Activated naive CD4-positive, alpha-beta T cell treated with anti-CD3 and anti-CD28 coated beads, Interleukin-2, amount 10 ng/mL, durations not matched to agents 7 days and 5 days (primary cell): ENCODE data around the gene IL10RB.
A peak's percentile ranks its signal among the peaks of the same experiment; 100 is the strongest.
"Not testable (repeated sequence)": the region's sequence is repeated elsewhere in the genome, so short reads cannot be mapped to it uniquely, and the experiment has no call there.

Source experiments
- CTCF ChIA-PET: fragments of 350-600 bp; sonication (Branson Sonifier 250); formaldehyde crosslinking; loops from one replicate; lab custom pipeline; 2021; ENCODE audit warnings: antibody characterized with exemption; lab: Charles Lee
- DNase-seq: peaks from one replicate; pipeline ENCODE4 v3.0.0-alpha.2; 2020
- H3K27ac Mint-ChIP-seq: one replicate; pipeline ENCODE4 v1.8.0; 2021; ENCODE audit warnings: mild to moderate bottlenecking, moderate library complexity, mixed read lengths
- H3K27me3 Mint-ChIP-seq: one replicate; pipeline ENCODE4 v1.8.0; 2021; ENCODE audit warnings: mild to moderate bottlenecking, mixed read lengths
- H3K36me3 Mint-ChIP-seq: one replicate; pipeline ENCODE4 v1.8.0; 2021; ENCODE audit warnings: mixed read lengths
- H3K4me1 Mint-ChIP-seq: one replicate; pipeline ENCODE4 v1.8.0; 2021; ENCODE audit warnings: mixed read lengths
- H3K4me3 Mint-ChIP-seq: one replicate; pipeline ENCODE4 v1.8.0; 2021; ENCODE audit warnings: mild to moderate bottlenecking, moderate library complexity, mixed read lengths
- H3K9me3 Mint-ChIP-seq: one replicate; pipeline ENCODE4 v1.8.0; 2021; ENCODE audit warnings: mixed read lengths

IL10RB gene

GRCh38 chr21:33266050-33266788 is at the start of gene IL10RB:
TSS of gene IL10RB (plus strand) at chr21:33266367. CDS start at chr21:33266466, 99 bp downstream.
- Mint-ChIP-seq H3K4me3 (peak within 1 kb of the TSS; percentile 98), H3K36me3 (peaks cover 62% of the 10 kb centered on the region), H3K27ac (peak within 1 kb of the TSS; percentile 85), H3K9me3 (no peaks in the 10 kb centered on the region), H3K27me3 (no peaks in the 10 kb centered on the region), H3K4me1 (peaks cover 71% of the 10 kb centered on the region)
- peak; percentile 80 for DNase-seq
- CTCF ChIA-PET: interaction anchor here (0.7 to 2.4 kb wide), 8 partner anchors 28 to 179 kb away, joined by 3 to 8 read pairs (median 4); partner anchors contain the start of gene IFNAR1

- Mint-ChIP-seq H3K9me3 (peaks cover 32% of the 10 kb centered on the region), H3K27me3 (no peaks in the 10 kb centered on the region), H3K4me1 (peaks cover 77% of the 10 kb centered on the region), H3K4me3 (no peak overlapping the region), H3K36me3 (peaks cover 39% of the 10 kb centered on the region), H3K27ac (no peak overlapping the region)
- CTCF ChIA-PET: interaction anchor here (1.2 kb wide), 1 partner anchor 14 kb away, joined by 4 read pairs; no protein-coding TSS in a partner anchor
- DNase-seq: no peak
Measured at GRCh38 chr21:33217138-33217520, 49.0 kb upstream of the IL10RB start.

- Mint-ChIP-seq H3K9me3 (peaks cover 21% of the 10 kb centered on the region), H3K4me3 (no peak overlapping the region), H3K36me3 (peaks cover 28% of the 10 kb centered on the region), H3K4me1 (peaks cover 55% of the 10 kb centered on the region), H3K27ac (no peak overlapping the region), H3K27me3 (peaks cover 2% of the 10 kb centered on the region)
- no peak for DNase-seq
- CTCF ChIA-PET: no interaction called here
Measured at GRCh38 chr21:33219300-33219699, 46.9 kb upstream of the IL10RB start.

- peaks cover 8% of the 10 kb centered on the region for H3K27me3 Mint-ChIP-seq
- H3K36me3 Mint-ChIP-seq: peaks cover 25% of the 10 kb centered on the region
- no peak overlapping the region for H3K4me3 Mint-ChIP-seq
- CTCF ChIA-PET: no interaction called here
- no peak for DNase-seq
- H3K27ac Mint-ChIP-seq: no peak overlapping the region
- peaks cover 19% of the 10 kb centered on the region for H3K9me3 Mint-ChIP-seq
- H3K4me1 Mint-ChIP-seq: peaks cover 49% of the 10 kb centered on the region
Measured at GRCh38 chr21:33219954-33220353, 46.2 kb upstream of the IL10RB start.

GRCh38 chr21:33225376-33225775 is 40.8 kb upstream of the IL10RB start:
- H3K9me3 Mint-ChIP-seq, H3K36me3 Mint-ChIP-seq, H3K4me3 Mint-ChIP-seq, CTCF ChIA-PET, H3K27ac Mint-ChIP-seq, DNase-seq: not testable (repeated sequence)
- peaks cover 12% of the 10 kb centered on the region for H3K27me3 Mint-ChIP-seq
- H3K4me1 Mint-ChIP-seq: peaks cover 18% of the 10 kb centered on the region

- CTCF ChIA-PET: interaction anchor here (1.6 kb wide), 1 partner anchor 30 kb away, joined by 4 read pairs; no protein-coding TSS in a partner anchor
- no peak overlapping the region for H3K27ac Mint-ChIP-seq
- no peak overlapping the region for H3K4me3 Mint-ChIP-seq
- peaks cover 12% of the 10 kb centered on the region for H3K27me3 Mint-ChIP-seq
- DNase-seq: no peak
- H3K36me3 Mint-ChIP-seq: peaks cover 17% of the 10 kb centered on the region
- H3K4me1 Mint-ChIP-seq: peaks cover 33% of the 10 kb centered on the region
- no peaks in the 10 kb centered on the region for H3K9me3 Mint-ChIP-seq
Measured at GRCh38 chr21:33228455-33228854, 37.7 kb upstream of the IL10RB start.

GRCh38 chr21:33229099-33229783 is 36.9 kb upstream of the IL10RB start:
- no peak for DNase-seq
- Mint-ChIP-seq H3K4me1 (peaks cover 39% of the 10 kb centered on the region), H3K27ac (peak overlapping the region; percentile 79), H3K4me3 (peak overlapping the region; percentile 77), H3K27me3 (peaks cover 11% of the 10 kb centered on the region), H3K9me3 (no peaks in the 10 kb centered on the region), H3K36me3 (peaks cover 22% of the 10 kb centered on the region)
- CTCF ChIA-PET: interaction anchor here (0.7 kb wide), 1 partner anchor 220 kb away, joined by 3 read pairs; no protein-coding TSS in a partner anchor

- Mint-ChIP-seq H3K4me3 (peak within 1 kb of the TSS; percentile 86), H3K9me3 (no peaks in the 10 kb centered on the region), H3K27me3 (peaks cover 4% of the 10 kb centered on the region), H3K27ac (peak within 1 kb of the TSS; percentile 94), H3K4me1 (peaks cover 44% of the 10 kb centered on the region), H3K36me3 (peaks cover 30% of the 10 kb centered on the region)
- DNase-seq: peak; percentile 79
- CTCF ChIA-PET: interaction anchor here (0.7 kb wide), 1 partner anchor 219 kb away, joined by 3 read pairs; no protein-coding TSS in a partner anchor
Measured at GRCh38 chr21:33229784-33230544, 36.2 kb upstream of the IL10RB start, which contains the start of gene IFNAR2. TSS of gene IFNAR2 (plus strand) at chr21:33229938. CDS start at chr21:33241923, 11,985 bp downstream.

GRCh38 chr21:33230545-33231324 is 35.4 kb upstream of the IL10RB start:
- no peaks in the 10 kb centered on the region for H3K27me3 Mint-ChIP-seq
- H3K9me3 Mint-ChIP-seq: no peaks in the 10 kb centered on the region
- peak overlapping the region; percentile 86 for H3K4me3 Mint-ChIP-seq
- H3K27ac Mint-ChIP-seq: peak overlapping the region; percentile 94
- H3K36me3 Mint-ChIP-seq: peaks cover 34% of the 10 kb centered on the region
- peak; percentile 59 for DNase-seq
- H3K4me1 Mint-ChIP-seq: peaks cover 44% of the 10 kb centered on the region
- CTCF ChIA-PET: interaction anchor here (1.1 to 1.5 kb wide), 2 partner anchors 12 to 131 kb away, joined by 4 to 6 read pairs; no protein-coding TSS in a partner anchor

- no peaks in the 10 kb centered on the region for H3K9me3 Mint-ChIP-seq
- H3K36me3 Mint-ChIP-seq: peaks cover 40% of the 10 kb centered on the region
- CTCF ChIA-PET: interaction anchor here (1.1 to 1.5 kb wide), 2 partner anchors 11 to 130 kb away, joined by 4 to 6 read pairs; no protein-coding TSS in a partner anchor
- no peaks in the 10 kb centered on the region for H3K27me3 Mint-ChIP-seq
- H3K4me3 Mint-ChIP-seq: peak overlapping the region; percentile 86
- peak; percentile 46 for DNase-seq
- peaks cover 52% of the 10 kb centered on the region for H3K4me1 Mint-ChIP-seq
- H3K27ac Mint-ChIP-seq: peak overlapping the region; percentile 94
Measured at GRCh38 chr21:33231526-33231925, 34.6 kb upstream of the IL10RB start.

GRCh38 chr21:33232291-33233034 is 33.7 kb upstream of the IL10RB start:
- Mint-ChIP-seq H3K9me3 (no peaks in the 10 kb centered on the region), H3K27me3 (no peaks in the 10 kb centered on the region), H3K36me3 (peaks cover 47% of the 10 kb centered on the region), H3K4me3 (peak overlapping the region; percentile 86), H3K27ac (peak overlapping the region; percentile 94), H3K4me1 (peaks cover 60% of the 10 kb centered on the region)
- CTCF ChIA-PET: interaction anchor here (1.4 to 1.5 kb wide), 2 partner anchors 33 to 129 kb away, joined by 5 to 6 read pairs; partner anchors contain the start of gene IL10RB
- DNase-seq: no peak

GRCh38 chr21:33234635-33235520 is 31.3 kb upstream of the IL10RB start:
- Mint-ChIP-seq H3K36me3 (peaks cover 58% of the 10 kb centered on the region), H3K4me1 (peaks cover 69% of the 10 kb centered on the region), H3K9me3 (no peaks in the 10 kb centered on the region), H3K27me3 (no peaks in the 10 kb centered on the region), H3K4me3 (no peak overlapping the region), H3K27ac (no peak overlapping the region)
- DNase-seq: no peak
- CTCF ChIA-PET: no interaction called here
